NT2/D1 (cell line): ENCODE data around the gene BBX.
"Not testable (repeated sequence)": the region's sequence is repeated elsewhere in the genome, so short reads cannot be mapped to it uniquely, and the experiment has no call there.

ENCODE experiments used
- SUZ12 ChIP-seq: IDR thresholded peaks from 2 replicates; pipeline ENCODE4 v1.6.1; 2011; ENCODE audit not compliant: insufficient read length, insufficient read depth; ENCODE audit errors: extremely low read depth
- YY1 ChIP-seq: IDR thresholded peaks from 2 replicates; pipeline ENCODE4 v1.6.1; 2011; ENCODE audit not compliant: insufficient read length, insufficient read depth
- ZNF274 ChIP-seq: IDR thresholded peaks from 2 replicates; pipeline ENCODE4 v1.6.1; 2011; ENCODE audit warnings: mild to moderate bottlenecking, low read depth, low read length

- not testable (repeated sequence) for TF ChIP-seq SUZ12, ZNF274, YY1
These were observed 48.3 kb downstream of the BBX start for GRCh38 chr3:107571089-107571488.
